GM18861 (cell line): ENCODE data around the gene GNG13.
"Not testable (repeated sequence)": the region's sequence is repeated elsewhere in the genome, so short reads cannot be mapped to it uniquely, and the experiment has no call there.

ENCODE experiments used
- ATAC-seq: cut with Tn5 transposase; IDR thresholded peaks from one replicate; pipeline ENCODE4 v1.9.1; 2021; ENCODE audit not compliant: unreplicated experiment

Gene GNG13

DNA sequence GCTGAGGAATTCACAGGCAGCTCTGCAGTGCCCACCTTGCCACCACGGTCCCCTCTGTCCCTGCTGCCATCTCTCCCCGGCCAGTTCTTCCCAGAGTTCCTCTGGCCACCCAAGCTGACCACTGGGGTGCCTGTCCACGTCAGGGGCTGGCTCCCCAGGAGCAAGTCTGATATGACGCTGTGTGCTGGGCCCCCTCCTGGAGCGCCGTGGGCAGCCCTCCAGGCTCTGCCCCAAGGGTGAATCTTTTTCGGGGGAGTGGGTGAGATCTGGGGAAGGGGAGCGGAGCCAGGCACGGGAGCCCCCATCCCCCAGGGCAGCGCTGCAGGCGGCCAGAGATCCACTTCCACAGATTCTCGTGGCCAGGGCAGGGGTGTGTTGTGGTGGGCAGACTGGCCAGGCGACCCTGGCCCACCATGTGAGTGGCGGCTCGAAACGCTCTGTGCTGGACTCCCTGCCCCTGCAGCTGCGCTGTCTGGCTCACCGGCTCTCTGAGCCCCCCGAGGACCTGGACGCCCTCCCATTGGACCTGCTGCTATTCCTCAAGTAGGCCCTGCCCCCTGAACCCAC lies 36.3 kb downstream of the GNG13 start:
- ATAC-seq = no peak

DNA sequence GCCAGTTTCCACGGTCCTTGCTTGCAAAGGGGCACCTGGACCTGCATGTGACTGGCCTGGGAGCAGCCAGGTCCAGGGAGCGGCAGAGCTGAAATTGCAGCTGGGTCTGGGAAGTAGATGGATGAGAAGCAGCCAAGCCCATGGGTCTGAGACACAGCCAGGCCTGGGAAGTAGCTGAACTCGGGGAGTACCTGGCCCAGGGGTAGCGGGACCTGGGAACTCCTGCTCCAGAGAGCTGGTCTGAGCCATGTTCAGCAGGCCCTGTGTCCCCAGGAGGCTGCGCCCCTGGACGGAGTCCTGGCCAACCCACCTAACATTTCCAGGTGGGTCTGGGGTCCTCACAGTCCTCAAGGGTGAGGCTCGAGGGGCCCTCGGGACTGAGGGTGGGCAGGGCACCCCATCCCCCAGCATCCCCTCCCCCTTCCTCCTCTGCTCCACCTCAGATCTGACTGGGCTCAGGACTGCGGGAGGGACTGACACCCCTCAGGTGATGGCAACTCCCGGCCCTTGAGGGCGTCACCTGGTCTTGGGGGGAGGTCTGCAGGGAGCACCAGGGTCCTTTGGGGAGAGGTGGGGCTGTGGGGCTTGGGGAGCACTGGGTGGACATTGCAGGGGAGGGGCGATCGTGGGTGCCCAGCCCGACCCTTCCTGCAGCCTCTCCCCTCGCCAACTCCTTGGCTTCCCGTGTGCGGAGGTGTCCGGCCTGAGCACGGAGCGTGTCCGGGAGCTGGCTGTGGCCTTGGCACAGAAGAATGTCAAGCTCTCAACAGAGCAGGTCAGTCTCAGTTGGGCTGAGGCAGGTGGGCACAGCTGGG lies 37.0 kb downstream of the GNG13 start:
- ATAC-seq = no peak

GRCh38 chr16:762595-763268 lies 37.8 kb downstream of the GNG13 start:
- ATAC-seq = no peak

DNA sequence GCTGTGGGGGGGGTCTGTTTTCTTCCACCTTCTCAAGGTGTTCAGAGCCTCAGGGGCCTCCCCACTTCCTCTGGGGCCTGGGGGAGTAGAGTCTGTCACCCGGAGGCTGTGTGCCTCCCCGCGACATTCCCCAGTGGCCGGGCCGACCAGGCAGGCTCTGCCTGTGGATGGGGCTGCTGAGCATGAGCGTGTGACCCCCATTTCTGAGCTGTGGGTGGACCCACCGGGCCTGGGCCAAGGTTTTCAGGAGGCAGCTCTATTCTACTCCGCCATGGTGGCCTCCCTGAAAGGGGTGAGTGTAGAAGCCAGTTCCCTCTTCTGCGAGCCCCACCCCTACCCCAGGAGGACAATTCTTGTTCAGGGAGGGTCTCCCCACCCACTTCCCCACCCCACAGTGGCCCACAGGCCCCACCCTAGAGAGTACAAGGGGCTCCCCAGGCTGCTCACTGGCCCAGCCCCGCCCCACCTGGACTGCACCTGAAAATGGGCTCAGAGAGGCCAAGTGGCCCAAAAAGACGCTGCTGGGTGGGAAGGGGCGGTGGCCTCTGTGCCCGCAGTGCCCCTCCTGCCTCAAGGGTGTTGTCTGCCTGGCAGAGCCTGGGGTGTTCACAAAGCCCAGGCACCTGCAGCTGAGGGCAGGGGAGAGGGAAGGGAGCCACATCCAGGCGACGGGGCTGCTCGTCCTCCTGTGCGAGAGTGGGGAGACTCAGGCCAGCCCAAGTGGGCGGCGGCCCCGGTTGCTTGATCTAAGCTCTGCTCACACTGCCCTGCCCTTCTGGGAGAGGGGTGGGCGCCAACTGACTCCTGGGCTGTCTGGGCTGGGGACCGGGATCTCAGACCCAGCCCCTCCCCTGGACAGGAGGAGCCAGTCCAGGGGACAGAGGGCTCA lies 38.7 kb downstream of the GNG13 start:
- ATAC-seq = no peak

GRCh38 chr16:760545-761343 lies 39.8 kb downstream of the GNG13 start, which contains the start of gene MSLN:
MSLN (plus strand) TSS chr16:760734; CDS start chr16:762681, 1,947 bp downstream.
- no peak for ATAC-seq

DNA sequence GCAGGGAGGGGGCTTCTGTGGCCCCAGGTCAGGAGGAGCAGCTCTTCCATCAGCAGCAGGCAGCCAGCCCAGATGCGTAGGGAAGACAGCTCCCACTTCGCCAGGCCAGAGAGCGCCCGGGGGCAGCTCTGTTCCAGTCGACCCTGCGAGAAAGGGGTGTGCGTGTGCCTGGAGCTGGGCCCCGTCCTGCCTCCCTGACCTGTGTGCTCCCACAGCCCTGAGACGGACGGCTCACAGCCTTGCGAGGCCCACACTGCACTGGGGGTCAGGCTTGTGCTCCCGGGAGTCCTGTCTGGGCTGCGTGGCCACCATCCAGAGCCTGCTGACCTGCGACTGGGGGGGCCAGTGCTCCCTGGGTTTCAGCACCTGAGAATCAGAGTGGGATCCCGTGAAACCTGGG lies 40.5 kb downstream of the GNG13 start:
- no peak for ATAC-seq

DNA sequence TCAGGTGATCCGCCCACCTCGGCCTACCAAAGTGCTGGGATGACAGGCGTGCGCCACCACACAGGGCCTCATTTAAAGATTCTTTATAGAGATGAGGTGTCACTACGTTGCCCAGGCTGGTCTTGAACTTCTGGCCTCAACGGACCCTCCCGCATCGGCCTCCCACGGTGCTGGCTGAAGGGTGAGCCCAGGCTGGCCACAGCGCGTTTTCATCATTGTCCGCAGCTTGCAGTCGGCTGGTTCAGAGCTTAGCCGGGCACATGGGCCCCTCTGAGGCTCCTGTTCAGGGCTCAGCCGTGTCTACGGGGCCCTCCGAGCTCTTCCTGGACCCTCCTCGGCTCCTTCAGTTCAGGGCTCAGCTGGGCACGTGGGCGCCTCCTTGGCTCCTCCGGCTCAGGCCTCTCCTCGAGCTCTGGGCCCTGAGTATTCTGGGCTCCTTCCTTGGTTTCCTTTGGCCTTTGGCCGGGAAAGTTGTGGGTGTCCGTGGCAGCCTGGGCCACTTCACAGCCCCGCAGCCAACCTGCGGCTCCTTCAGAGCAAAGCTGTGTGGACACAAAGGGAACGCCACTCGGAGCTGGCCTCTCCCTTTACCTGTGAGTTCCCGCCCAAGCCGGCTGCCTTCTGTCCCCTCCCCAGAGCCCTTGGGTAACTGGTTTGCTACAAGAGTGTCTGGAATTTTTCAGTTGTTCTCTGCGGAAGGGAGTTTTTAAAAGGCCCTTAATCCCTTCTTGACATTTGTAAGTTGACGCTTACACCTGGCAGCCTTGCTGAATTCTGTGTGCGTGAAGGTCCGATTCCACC lies 41.2 kb downstream of the GNG13 start:
- ATAC-seq = no peak

GRCh38 chr16:756428-756827 lies 44.1 kb downstream of the GNG13 start:
- ATAC-seq = no peak

GRCh38 chr16:754656-755055 lies 45.9 kb downstream of the GNG13 start:
- ATAC-seq = no peak

- not testable (repeated sequence) for ATAC-seq
These were observed 46.4 kb downstream of the GNG13 start for GRCh38 chr16:754121-754607.

- no peak for ATAC-seq
These were observed 48.6 kb downstream of the GNG13 start for GRCh38 chr16:752007-752312.

- no peak for ATAC-seq
These were observed 49.2 kb downstream of the GNG13 start for GRCh38 chr16:751152-752006.

- ATAC-seq = no peak
These were observed 50.0 kb downstream of the GNG13 start for GRCh38 chr16:750485-750884.

- ATAC-seq = no peak
These were observed 51.5 kb downstream of the GNG13 start for GRCh38 chr16:749010-749409.
